Globus pallidus (tissue), 1 donor: ENCODE measurements around the gene MYO9A.
A peak's percentile ranks its signal among the peaks of the same experiment; 100 is the strongest.
"Not testable (repeated sequence)": the region's sequence is repeated elsewhere in the genome, so short reads cannot be mapped to it uniquely, and the experiment has no call there.

Experiments
- DNase-seq: peaks from one replicate; pipeline ENCODE4 v3.0.0-alpha.2; 2015; ENCODE audit warnings: low spot score

Gene MYO9A

DNA sequence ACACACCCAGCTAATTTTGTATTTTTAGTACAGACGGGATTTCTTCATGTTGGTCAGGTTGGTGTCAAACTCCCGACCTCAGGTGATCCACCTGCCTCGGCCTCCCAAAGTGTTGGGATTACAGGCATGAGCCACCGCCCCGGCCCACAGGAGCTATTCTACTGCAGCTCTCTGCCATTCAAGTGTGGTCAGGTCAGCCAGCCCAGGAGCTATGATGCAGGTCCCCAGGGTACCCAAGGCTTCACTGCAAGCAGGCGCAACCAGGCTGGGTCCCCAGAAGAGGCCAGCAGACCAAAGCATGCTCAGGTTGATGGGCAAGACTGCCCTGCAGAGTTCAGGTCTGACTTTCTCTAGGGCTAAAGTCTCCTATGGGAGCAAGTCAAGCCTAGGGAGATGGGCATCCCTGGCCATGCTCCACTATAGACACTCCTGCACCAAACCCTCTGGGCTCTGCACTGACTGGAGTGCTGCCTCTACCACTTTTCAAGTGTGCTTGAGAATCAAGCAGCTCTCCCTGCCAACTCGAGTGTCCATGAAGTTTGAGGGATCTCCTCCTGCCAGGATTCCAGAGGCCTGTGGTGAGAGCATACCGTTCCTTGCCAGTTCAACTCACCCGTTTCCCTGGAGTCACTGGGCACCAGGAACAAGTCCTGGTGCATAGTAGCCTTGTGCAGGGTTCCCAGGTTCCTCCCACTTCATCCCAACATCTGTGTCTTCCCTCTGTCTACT, 30.9 kb downstream of the MYO9A start:
- no peak for DNase-seq

GRCh38 chr15:72086010-72086697, 31.8 kb downstream of the MYO9A start:
- no peak for DNase-seq

GRCh38 chr15:72082176-72082575, 35.8 kb downstream of the MYO9A start:
- DNase-seq: no peak

- no peak for DNase-seq
These were observed 39.1 kb downstream of the MYO9A start for GRCh38 chr15:72078887-72079286.

GRCh38 chr15:72077950-72078349, 40.0 kb downstream of the MYO9A start:
- DNase-seq: no peak

- DNase-seq: no peak
These were observed 43.5 kb downstream of the MYO9A start for GRCh38 chr15:72074335-72075060.

GRCh38 chr15:72071448-72071825, 46.5 kb downstream of the MYO9A start:
- not testable (repeated sequence) for DNase-seq

- DNase-seq: no peak
These were observed 47.0 kb downstream of the MYO9A start for GRCh38 chr15:72070817-72071447.

DNA sequence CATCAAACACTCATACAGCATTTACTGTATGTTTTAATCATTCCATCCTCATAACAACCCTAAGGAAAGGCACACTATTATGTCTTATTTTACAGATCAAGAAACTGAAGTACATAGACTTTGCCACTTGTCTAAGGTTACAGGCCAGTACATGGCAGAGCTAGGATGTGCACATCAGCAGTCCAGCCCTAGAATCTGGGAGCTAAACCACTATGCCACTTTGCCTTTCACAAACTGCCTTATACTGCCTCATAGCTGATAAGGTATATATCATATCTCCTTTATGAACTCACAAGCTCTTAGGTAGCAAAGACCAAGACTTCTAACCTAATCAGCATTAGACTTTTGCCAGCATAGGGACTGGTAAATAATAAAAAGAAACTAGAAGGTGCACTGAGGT, 49.1 kb downstream of the MYO9A start:
- no peak for DNase-seq

DNA sequence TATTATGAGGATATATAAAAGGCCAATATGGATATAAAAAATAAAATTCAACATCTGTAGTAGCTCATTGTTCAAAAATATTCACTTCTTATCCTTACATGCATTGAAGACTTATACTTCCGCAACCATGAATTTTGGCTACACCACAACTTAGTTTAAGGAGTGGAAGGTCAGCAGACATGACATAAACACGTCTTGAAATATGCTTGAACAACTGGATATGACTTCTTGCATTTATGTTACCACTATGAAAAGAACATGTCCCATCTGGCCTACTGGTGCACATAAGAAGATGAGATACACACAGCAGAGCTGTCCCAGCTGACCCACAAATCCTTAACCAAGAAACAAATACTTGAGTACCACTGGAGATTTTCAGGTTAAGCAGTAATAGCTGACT, 52.1 kb downstream of the MYO9A start:
- DNase-seq: no peak

GRCh38 chr15:72063186-72063585, 54.8 kb downstream of the MYO9A start:
- no peak for DNase-seq

- DNase-seq: no peak
These were observed 55.6 kb downstream of the MYO9A start for GRCh38 chr15:72062319-72062718.

GRCh38 chr15:72060687-72061250, 57.2 kb downstream of the MYO9A start:
- DNase-seq: no peak

- DNase-seq: no peak
These were observed 59.4 kb downstream of the MYO9A start for GRCh38 chr15:72058585-72058984.

GRCh38 chr15:72057548-72058091, 60.3 kb downstream of the MYO9A start:
- peak; percentile 7 for DNase-seq

GRCh38 chr15:72056217-72056616, 61.7 kb downstream of the MYO9A start:
- DNase-seq: not testable (repeated sequence)

DNA sequence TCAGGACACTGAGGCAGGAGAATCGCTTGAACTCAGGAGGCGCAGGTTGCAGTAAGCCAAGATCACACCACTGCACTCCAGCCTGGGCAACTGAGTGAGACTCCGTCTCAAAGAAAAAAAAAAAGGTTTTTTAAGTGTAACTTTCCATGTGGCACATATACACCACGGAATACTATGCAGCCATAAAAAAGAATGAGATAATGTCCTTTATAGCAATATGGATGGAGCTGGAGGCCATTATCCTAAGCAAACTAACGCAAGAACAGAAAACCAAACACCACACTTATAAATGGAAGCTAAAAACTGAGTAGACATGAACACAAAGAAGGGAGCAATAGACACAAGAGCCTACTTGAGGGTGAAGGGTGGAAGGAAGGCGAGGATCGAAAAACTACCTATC, 64.7 kb downstream of the MYO9A start:
- not testable (repeated sequence) for DNase-seq

GRCh38 chr15:72050700-72051099, 67.2 kb downstream of the MYO9A start:
- no peak for DNase-seq

DNA sequence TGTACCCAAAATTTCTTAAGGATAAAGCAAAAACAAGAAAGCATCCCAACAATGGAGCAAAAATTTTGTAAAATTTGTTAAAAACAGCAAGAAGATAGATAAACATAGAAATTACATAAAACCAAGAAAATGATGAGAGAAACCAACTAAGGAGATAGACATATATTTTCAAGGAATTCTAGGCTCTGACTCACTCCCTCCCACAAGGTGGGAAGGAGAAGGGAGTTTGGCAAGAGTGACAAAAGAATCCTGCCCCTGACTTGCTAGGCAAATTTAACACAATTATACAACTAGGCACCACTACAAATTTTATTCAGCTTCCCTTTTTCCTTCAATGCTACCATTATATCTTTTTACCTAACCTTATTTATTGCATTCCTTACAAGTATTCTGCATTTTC, 70.9 kb downstream of the MYO9A start:
- no peak for DNase-seq

DNA sequence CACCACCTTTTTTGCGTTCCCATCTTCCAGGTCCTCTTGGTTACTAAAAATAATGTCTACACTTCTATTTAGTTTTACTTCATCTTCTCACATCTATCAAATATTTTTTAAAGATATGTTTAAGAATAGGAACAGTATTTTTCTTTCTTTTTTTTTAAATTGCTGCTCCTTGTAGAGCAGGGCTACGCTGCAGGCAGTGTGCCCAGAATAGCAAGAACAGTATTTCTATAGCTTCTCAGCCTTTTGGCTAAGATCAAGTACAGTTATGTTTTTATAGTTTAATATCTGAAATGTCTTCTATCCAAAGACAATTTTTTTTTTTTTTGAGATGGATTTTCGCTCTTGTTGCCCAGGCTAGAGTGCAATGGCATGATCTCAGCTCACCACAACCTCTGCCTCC, 73.0 kb downstream of the MYO9A start:
- no peak for DNase-seq

- no peak for DNase-seq
These were observed 75.1 kb downstream of the MYO9A start for GRCh38 chr15:72042865-72043264.

DNA sequence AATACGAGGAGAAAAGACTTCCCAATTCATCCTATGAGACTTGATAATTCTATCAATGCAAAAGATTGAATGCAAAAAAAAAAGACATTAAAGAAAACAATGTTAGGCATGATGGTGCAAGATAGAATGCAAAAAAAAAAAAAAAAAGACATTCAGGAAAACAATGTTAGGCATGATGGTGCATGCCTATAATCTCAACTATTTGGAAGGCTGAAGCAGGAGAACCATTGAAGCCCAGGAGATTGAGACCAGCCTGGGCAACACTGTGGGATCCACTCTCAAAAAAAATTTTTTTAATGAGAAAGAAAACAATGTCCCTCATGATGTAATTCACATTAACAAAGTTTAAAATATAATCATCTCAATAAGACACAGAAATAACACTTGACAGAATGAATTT, 75.9 kb downstream of the MYO9A start:
- DNase-seq: no peak
